Smooth muscle cell (in vitro differentiated cells): ENCODE measurements around the gene FHL2. TPM values are rescaled to one million over a fixed set of nuclear protein-coding genes. Genes with fewer than 3 reads are reported as not detected.

Experiments used
- DNase-seq: peaks from one replicate; lab custom pipeline; 2025; ENCODE audit not compliant: unreplicated experiment; lab: John Stamatoyannopoulos, UW
- H2AFZ ChIP-seq: fragments of 200-600 bp; sonication (generic); 2 replicates; pipeline ENCODE4 v1.6.0; 2016; ENCODE audit warnings: antibody characterized with exemption, low read depth, mild to moderate bottlenecking
- H3F3A ChIP-seq: fragments of 200-600 bp; sonication (generic); 2 replicates; pipeline ENCODE4 v1.6.0; 2017; ENCODE audit warnings: antibody characterized with exemption, low read depth
- H3K27ac ChIP-seq: fragments of 200-600 bp; sonication (generic); 2 replicates; pipeline ENCODE4 v1.5.1; 2016; ENCODE audit warnings: low read depth, mild to moderate bottlenecking
- H3K27me3 ChIP-seq: fragments of 200-600 bp; sonication (generic); 2 replicates; pipeline ENCODE4 v1.6.1; 2016; ENCODE audit warnings: low read depth, mild to moderate bottlenecking
- H3K36me3 ChIP-seq: fragments of 200-600 bp; sonication (generic); 2 replicates; pipeline ENCODE4 v1.5.1; 2016; ENCODE audit warnings: low read depth
- H3K4me1 ChIP-seq: fragments of 200-600 bp; sonication (generic); 2 replicates; pipeline ENCODE4 v1.5.1; 2016; ENCODE audit warnings: low read depth
- H3K4me2 ChIP-seq: fragments of 200-600 bp; sonication (generic); 2 replicates; pipeline ENCODE4 v1.6.0; 2016; ENCODE audit warnings: mild to moderate bottlenecking
- H3K4me3 ChIP-seq: fragments of 200-600 bp; sonication (generic); 2 replicates; pipeline ENCODE4 v1.5.1; 2016; ENCODE audit warnings: mild to moderate bottlenecking
- H3K79me2 ChIP-seq: fragments of 200-600 bp; sonication (generic); 2 replicates; pipeline ENCODE4 v1.6.0; 2016; ENCODE audit warnings: low read depth, mild to moderate bottlenecking
- H3K9ac ChIP-seq: fragments of 200-600 bp; sonication (generic); 2 replicates; pipeline ENCODE4 v1.6.0; 2016; ENCODE audit warnings: low read depth
- H3K9me3 ChIP-seq: fragments of 200-600 bp; sonication (generic); replicated peaks from 2 replicates; pipeline ENCODE4 v1.5.1; 2016; ENCODE audit warnings: low read depth
- H4K20me1 ChIP-seq: fragments of 200-600 bp; sonication (generic); 2 replicates; pipeline ENCODE4 v1.6.0; 2016; ENCODE audit warnings: low read depth
- WGBS: methylation state at CpG from one replicate; pipeline ENCODE4 v1.1.7; 2016; ENCODE audit warnings: low lambda C conversion rate; 5-methylcytosine and 5-hydroxymethylcytosine counted together
- polyA plus RNA-seq: library from polyadenylated mRNA; unstranded; fragments of >200 nt; fragmentation: Nextera tagmentation; extraction: Ambion mirVana; gene quantifications from 2 replicates; pipeline ENCODE4 v1.2.1, GENCODE V29; 2016
- total RNA-seq: library from RNA; depleted of rRNA; stranded (reverse); fragments of >200 nt; gene quantifications from 2 replicates; pipeline ENCODE4 v1.2.3, GENCODE V29; 2014
- TF ChIP-seq, protein P1 (sequence below): fragments of 200-600 bp; sonication (generic); IDR thresholded peaks from 2 replicates; pipeline ENCODE4 v1.5.1; 2017; ENCODE audit warnings: borderline replicate concordance, mild to moderate bottlenecking, antibody characterized with exemption; ENCODE audit not compliant: insufficient read depth, poor library complexity, severe bottlenecking

FHL2 gene
- total and polyA plus RNA-seq, 2 experiments from 2014 or later, result 64.1 to 98.0 TPM

DNA sequence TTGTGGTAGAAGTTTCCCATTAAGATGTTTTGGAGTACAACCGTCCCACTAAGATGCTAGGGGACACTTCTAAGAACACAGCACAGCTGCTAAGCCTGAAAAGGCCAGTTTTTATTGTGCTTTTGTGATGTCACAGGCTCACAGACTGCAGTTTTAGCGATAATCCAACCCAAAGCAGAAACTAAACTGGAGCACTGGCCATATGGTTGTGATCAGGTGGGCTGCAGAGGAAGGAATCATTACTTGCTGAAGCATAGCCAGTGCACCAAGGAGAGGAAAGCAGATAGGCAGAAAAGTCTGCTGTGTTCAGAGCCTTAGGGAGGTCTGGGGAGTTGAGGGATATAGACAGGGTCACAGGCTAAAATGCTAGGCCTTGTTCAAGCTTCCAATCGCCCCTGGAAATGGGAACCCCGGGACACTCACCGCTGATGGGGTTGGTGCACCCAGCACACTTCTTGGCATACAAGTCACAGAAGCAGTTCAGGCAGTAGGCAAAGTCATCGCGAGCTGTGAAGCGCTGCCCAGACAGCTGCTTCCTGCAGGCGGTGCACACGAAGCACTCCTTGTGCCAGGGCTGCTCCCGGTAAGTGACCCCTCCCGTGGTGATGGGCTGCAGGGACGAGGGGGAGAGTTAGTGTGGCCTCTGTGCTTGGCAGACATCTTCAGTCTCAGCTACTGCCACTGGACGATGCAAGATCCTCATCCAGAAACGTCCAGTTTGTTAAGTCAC is 35.8 kb downstream of the FHL2 start:
- Histone ChIP-seq H3K27me3 (no peaks in the 10 kb centered on the region), H3K9me3 (no peaks in the 10 kb centered on the region), H3F3A (no peaks in the 10 kb centered on the region), H3K4me3 (no peak overlapping the region), H3K27ac (no peak overlapping the region), H3K79me2 (no peaks in the 10 kb centered on the region), H2AFZ (no peak overlapping the region), H3K9ac (no peak overlapping the region), H4K20me1 (peaks cover 42% of the 10 kb centered on the region), H3K36me3 (peaks cover 38% of the 10 kb centered on the region), H3K4me2 (no peak overlapping the region), H3K4me1 (no peaks in the 10 kb centered on the region)
- TF ChIP-seq, protein P1, sequence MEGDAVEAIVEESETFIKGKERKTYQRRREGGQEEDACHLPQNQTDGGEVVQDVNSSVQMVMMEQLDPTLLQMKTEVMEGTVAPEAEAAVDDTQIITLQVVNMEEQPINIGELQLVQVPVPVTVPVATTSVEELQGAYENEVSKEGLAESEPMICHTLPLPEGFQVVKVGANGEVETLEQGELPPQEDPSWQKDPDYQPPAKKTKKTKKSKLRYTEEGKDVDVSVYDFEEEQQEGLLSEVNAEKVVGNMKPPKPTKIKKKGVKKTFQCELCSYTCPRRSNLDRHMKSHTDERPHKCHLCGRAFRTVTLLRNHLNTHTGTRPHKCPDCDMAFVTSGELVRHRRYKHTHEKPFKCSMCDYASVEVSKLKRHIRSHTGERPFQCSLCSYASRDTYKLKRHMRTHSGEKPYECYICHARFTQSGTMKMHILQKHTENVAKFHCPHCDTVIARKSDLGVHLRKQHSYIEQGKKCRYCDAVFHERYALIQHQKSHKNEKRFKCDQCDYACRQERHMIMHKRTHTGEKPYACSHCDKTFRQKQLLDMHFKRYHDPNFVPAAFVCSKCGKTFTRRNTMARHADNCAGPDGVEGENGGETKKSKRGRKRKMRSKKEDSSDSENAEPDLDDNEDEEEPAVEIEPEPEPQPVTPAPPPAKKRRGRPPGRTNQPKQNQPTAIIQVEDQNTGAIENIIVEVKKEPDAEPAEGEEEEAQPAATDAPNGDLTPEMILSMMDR, result no peak
- no peak for DNase-seq
- 88% methylated on average over 15 of the region's 15 CpGs for WGBS

DNA sequence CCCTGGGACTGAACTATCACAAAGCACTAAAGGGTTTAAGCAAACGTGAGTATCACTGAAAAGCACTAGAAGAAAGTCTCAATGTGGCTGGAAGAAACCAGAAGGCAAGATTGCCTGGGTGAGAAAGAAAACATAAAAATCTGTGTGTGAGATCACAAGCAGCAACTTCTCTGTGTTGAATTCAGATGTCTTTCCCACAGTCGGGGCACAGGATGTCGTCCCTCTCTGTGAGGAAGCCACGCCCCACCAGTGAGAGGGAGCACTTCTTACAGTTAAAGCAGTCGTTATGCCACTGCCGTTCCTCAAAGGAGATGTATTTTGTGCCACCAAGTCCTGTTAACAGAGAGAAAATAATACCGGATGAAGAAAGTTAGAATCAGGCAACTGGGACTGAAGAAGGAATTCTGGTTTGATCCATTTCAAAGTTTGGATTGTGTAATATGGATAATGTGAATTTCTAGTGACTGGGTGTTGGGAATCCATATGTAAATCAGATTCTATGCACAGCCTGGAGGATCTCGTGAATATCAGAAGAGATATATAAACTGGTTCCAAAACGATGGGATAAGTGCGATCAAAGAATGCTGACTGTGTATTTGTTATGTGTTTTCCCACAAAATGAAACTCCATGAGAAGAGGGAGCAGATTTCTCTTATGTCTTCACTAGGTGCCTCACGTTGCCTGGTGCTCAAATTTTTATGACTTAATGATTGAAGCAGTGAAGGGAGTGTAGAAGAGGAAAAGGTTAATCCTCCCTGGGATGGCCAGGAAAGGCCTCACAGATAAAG is 37.6 kb downstream of the FHL2 start:
- H3K4me2 ChIP-seq, result no peak overlapping the region
- no peaks in the 10 kb centered on the region for H3K79me2 ChIP-seq
- peaks cover 29% of the 10 kb centered on the region for H3K36me3 ChIP-seq
- H3K27ac ChIP-seq, result no peak overlapping the region
- H3F3A ChIP-seq, result no peaks in the 10 kb centered on the region
- H3K27me3 ChIP-seq, result no peaks in the 10 kb centered on the region
- no peak overlapping the region for H2AFZ ChIP-seq
- H3K4me3 ChIP-seq, result no peak overlapping the region
- DNase-seq, result no peak
- H3K9ac ChIP-seq, result no peak overlapping the region
- H3K4me1 ChIP-seq, result no peaks in the 10 kb centered on the region
- peaks cover 5% of the 10 kb centered on the region for H3K9me3 ChIP-seq
- 86% methylated on average over 11 of the region's 11 CpGs for WGBS
- TF ChIP-seq, protein P1, result no peak
- H4K20me1 ChIP-seq, result peaks cover 29% of the 10 kb centered on the region

- Histone ChIP-seq H3K4me2 (no peak overlapping the region), H3K79me2 (no peaks in the 10 kb centered on the region), H3K4me3 (no peak overlapping the region), H3K9ac (no peak overlapping the region), H4K20me1 (peaks cover 4% of the 10 kb centered on the region), H3K4me1 (no peaks in the 10 kb centered on the region), H3K36me3 (peaks cover 29% of the 10 kb centered on the region), H2AFZ (no peak overlapping the region), H3K27me3 (no peaks in the 10 kb centered on the region), H3K9me3 (peaks cover 5% of the 10 kb centered on the region), H3F3A (no peaks in the 10 kb centered on the region), H3K27ac (no peak overlapping the region)
- no peak for DNase-seq
- TF ChIP-seq, protein P1, result no peak
- 89% methylated on average over 6 of the region's 6 CpGs for WGBS
These were observed 40.3 kb downstream of the FHL2 start for GRCh38 chr2:105358593-105358992.
